HG03439 (cell line): ENCODE data around the gene AQP12B.

Experiments used
- ATAC-seq: cut with Tn5 transposase; IDR thresholded peaks from one replicate; pipeline ENCODE4 v1.9.1; 2021; ENCODE audit warnings: mild to moderate bottlenecking, moderate library complexity; ENCODE audit not compliant: unreplicated experiment

Gene AQP12B

GRCh38 chr2:240637116-240637900, 45.4 kb downstream of the AQP12B start:
- no peak for ATAC-seq

GRCh38 chr2:240636563-240637115, 46.0 kb downstream of the AQP12B start:
- ATAC-seq, result no peak

GRCh38 chr2:240635998-240636547, 46.6 kb downstream of the AQP12B start:
- ATAC-seq, result no peak

- no peak for ATAC-seq
These were observed 47.3 kb downstream of the AQP12B start for GRCh38 chr2:240635121-240635997.

GRCh38 chr2:240632306-240632721, 50.4 kb downstream of the AQP12B start:
- ATAC-seq, result no peak

GRCh38 chr2:240631548-240632305, 51.0 kb downstream of the AQP12B start:
- ATAC-seq, result no peak

GRCh38 chr2:240630771-240631547, 51.7 kb downstream of the AQP12B start:
- no peak for ATAC-seq

- no peak for ATAC-seq
These were observed 52.5 kb downstream of the AQP12B start for GRCh38 chr2:240629968-240630770.

GRCh38 chr2:240629619-240629967, 53.1 kb downstream of the AQP12B start:
- ATAC-seq, result no peak

GRCh38 chr2:240628808-240629618, 53.7 kb downstream of the AQP12B start:
- ATAC-seq, result no peak

GRCh38 chr2:240628507-240628807, 54.2 kb downstream of the AQP12B start:
- ATAC-seq, result no peak

- ATAC-seq, result no peak
These were observed 54.8 kb downstream of the AQP12B start for GRCh38 chr2:240627736-240628506.

GRCh38 chr2:240626531-240627300, 56.0 kb downstream of the AQP12B start:
- no peak for ATAC-seq
